ENCODE data around the gene MAPK8IP3.

MAPK8IP3 gene

GRCh38 chr16:1746693-1747195 lies 40.7 kb downstream of the MAPK8IP3 start:
- no peak overlapping the region for H3K4me3 ChIP-seq (ENCODE audit: low read length)
- DNase-seq (ENCODE audit: low read depth), result no peak
- TF ChIP-seq CTCF (conservative IDR thresholded peaks at IDR 0.05; ENCODE audit: low read depth, low read length), result no peak

GRCh38 chr16:1747934-1748333 lies 41.9 kb downstream of the MAPK8IP3 start:
- no peak overlapping the region for H3K4me3 ChIP-seq (ENCODE audit: low read length)
- DNase-seq (ENCODE audit: low read depth), result no peak
- no peak for TF ChIP-seq CTCF (conservative IDR thresholded peaks at IDR 0.05; ENCODE audit: low read depth, low read length)

- no peak for DNase-seq (ENCODE audit: low read depth)
- H3K4me3 ChIP-seq (ENCODE audit: low read length), result no peak overlapping the region
- no peak for TF ChIP-seq CTCF (conservative IDR thresholded peaks at IDR 0.05; ENCODE audit: low read depth, low read length)
Observed at GRCh38 chr16:1749152-1750117, 43.4 kb downstream of the MAPK8IP3 start.

GRCh38 chr16:1751946-1752345 lies 46.0 kb downstream of the MAPK8IP3 start:
- no peak overlapping the region for H3K4me3 ChIP-seq (ENCODE audit: low read length)
- no peak for TF ChIP-seq CTCF (conservative IDR thresholded peaks at IDR 0.05; ENCODE audit: low read depth, low read length)
- DNase-seq (ENCODE audit: low read depth), result no peak

GRCh38 chr16:1752853-1753252 lies 46.9 kb downstream of the MAPK8IP3 start:
- no peak for DNase-seq (ENCODE audit: low read depth)
- H3K4me3 ChIP-seq (ENCODE audit: low read length), result no peak overlapping the region
- no peak for TF ChIP-seq CTCF (conservative IDR thresholded peaks at IDR 0.05; ENCODE audit: low read depth, low read length)

GRCh38 chr16:1754204-1754603 lies 48.2 kb downstream of the MAPK8IP3 start:
- TF ChIP-seq CTCF (conservative IDR thresholded peaks at IDR 0.05; ENCODE audit: low read depth, low read length), result no peak
- H3K4me3 ChIP-seq (ENCODE audit: low read length), result no peak overlapping the region
- DNase-seq (ENCODE audit: low read depth), result no peak

Data from retinal pigment epithelial cell (primary cell).